WTC11 (cell line): Measurements from ENCODE around the gene WDR33. TPM values are rescaled to one million over a fixed set of nuclear protein-coding genes. Genes with fewer than 3 reads are reported as not detected.

Source experiments
- FOXJ3 ChIP-seq: sonication (generic); formaldehyde crosslinking; IDR thresholded peaks from 2 replicates; pipeline ENCODE4 v1.9.0; 2021; ENCODE audit warnings: missing genetic modification reagents, mild to moderate bottlenecking, borderline replicate concordance
- NFE2L1 ChIP-seq: sonication (generic); formaldehyde crosslinking; IDR thresholded peaks from 2 replicates; pipeline ENCODE4 v1.8.1; 2023; ENCODE audit warnings: missing genetic modification reagents
- TP53 ChIP-seq: sonication (generic); formaldehyde crosslinking; IDR thresholded peaks from 2 replicates; pipeline ENCODE4 v1.8.1; 2023; ENCODE audit warnings: mild to moderate bottlenecking, missing genetic modification reagents
- ZBTB21 ChIP-seq: sonication (generic); formaldehyde crosslinking; IDR thresholded peaks from 2 replicates; pipeline ENCODE4 v1.8.1; 2023; ENCODE audit warnings: mild to moderate bottlenecking, missing genetic modification reagents, borderline replicate concordance
- ZNF263 ChIP-seq: sonication (generic); formaldehyde crosslinking; IDR thresholded peaks from 2 replicates; pipeline ENCODE4 v1.8.1; 2022; ENCODE audit warnings: low read depth, mild to moderate bottlenecking, moderate library complexity, missing genetic modification reagents
- total RNA-seq: library from RNA; stranded (reverse); gene quantifications from 3 replicates; pipeline ENCODE4 v1.2.3, GENCODE V29; 2021
- TF ChIP-seq, protein P1 (sequence below): sonication (generic); formaldehyde crosslinking; conservative IDR thresholded peaks from 2 replicates; pipeline ENCODE4 v1.8.1; 2022; ENCODE audit warnings: mild to moderate bottlenecking, missing genetic modification reagents
- TF ChIP-seq, protein P2 (sequence below): sonication (generic); formaldehyde crosslinking; IDR thresholded peaks from 2 replicates; pipeline ENCODE4 v1.8.0; 2023; ENCODE audit warnings: missing genetic modification reagents, mild to moderate bottlenecking, borderline replicate concordance
- TF ChIP-seq, protein P3 (sequence below): fragments of 250-450 bp; sonication (Bioruptor Pico); IDR thresholded peaks from 2 replicates; pipeline ENCODE4 v1.8.0; 2021; ENCODE audit warnings: mild to moderate bottlenecking

Gene WDR33
- total RNA-seq, 1 experiment from 2014 or later = 67.1 TPM

DNA sequence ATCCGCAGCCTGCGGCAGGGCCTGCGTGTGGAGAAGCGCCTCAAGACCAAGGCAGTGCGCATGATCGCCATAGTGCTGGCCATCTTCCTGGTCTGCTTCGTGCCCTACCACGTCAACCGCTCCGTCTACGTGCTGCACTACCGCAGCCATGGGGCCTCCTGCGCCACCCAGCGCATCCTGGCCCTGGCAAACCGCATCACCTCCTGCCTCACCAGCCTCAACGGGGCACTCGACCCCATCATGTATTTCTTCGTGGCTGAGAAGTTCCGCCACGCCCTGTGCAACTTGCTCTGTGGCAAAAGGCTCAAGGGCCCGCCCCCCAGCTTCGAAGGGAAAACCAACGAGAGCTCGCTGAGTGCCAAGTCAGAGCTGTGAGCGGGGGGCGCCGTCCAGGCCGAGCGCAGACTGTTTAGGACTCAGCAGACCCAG is 159.6 kb downstream of the WDR33 start (continued):
- TF ChIP-seq ZBTB21 (CRISPR knock-in tag) (no peak), ZNF263 (no peak), FOXJ3 (CRISPR knock-in tag) (no peak), TP53 (CRISPR knock-in tag) (no peak), NFE2L1 (CRISPR knock-in tag) (no peak)
- TF ChIP-seq, protein P1, sequence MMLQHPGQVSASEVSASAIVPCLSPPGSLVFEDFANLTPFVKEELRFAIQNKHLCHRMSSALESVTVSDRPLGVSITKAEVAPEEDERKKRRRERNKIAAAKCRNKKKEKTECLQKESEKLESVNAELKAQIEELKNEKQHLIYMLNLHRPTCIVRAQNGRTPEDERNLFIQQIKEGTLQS (CRISPR knock-in tag) = no peak
- TF ChIP-seq, protein P2, sequence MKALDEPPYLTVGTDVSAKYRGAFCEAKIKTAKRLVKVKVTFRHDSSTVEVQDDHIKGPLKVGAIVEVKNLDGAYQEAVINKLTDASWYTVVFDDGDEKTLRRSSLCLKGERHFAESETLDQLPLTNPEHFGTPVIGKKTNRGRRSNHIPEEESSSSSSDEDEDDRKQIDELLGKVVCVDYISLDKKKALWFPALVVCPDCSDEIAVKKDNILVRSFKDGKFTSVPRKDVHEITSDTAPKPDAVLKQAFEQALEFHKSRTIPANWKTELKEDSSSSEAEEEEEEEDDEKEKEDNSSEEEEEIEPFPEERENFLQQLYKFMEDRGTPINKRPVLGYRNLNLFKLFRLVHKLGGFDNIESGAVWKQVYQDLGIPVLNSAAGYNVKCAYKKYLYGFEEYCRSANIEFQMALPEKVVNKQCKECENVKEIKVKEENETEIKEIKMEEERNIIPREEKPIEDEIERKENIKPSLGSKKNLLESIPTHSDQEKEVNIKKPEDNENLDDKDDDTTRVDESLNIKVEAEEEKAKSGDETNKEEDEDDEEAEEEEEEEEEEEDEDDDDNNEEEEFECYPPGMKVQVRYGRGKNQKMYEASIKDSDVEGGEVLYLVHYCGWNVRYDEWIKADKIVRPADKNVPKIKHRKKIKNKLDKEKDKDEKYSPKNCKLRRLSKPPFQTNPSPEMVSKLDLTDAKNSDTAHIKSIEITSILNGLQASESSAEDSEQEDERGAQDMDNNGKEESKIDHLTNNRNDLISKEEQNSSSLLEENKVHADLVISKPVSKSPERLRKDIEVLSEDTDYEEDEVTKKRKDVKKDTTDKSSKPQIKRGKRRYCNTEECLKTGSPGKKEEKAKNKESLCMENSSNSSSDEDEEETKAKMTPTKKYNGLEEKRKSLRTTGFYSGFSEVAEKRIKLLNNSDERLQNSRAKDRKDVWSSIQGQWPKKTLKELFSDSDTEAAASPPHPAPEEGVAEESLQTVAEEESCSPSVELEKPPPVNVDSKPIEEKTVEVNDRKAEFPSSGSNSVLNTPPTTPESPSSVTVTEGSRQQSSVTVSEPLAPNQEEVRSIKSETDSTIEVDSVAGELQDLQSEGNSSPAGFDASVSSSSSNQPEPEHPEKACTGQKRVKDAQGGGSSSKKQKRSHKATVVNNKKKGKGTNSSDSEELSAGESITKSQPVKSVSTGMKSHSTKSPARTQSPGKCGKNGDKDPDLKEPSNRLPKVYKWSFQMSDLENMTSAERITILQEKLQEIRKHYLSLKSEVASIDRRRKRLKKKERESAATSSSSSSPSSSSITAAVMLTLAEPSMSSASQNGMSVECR = no peak
- TF ChIP-seq, protein P3, sequence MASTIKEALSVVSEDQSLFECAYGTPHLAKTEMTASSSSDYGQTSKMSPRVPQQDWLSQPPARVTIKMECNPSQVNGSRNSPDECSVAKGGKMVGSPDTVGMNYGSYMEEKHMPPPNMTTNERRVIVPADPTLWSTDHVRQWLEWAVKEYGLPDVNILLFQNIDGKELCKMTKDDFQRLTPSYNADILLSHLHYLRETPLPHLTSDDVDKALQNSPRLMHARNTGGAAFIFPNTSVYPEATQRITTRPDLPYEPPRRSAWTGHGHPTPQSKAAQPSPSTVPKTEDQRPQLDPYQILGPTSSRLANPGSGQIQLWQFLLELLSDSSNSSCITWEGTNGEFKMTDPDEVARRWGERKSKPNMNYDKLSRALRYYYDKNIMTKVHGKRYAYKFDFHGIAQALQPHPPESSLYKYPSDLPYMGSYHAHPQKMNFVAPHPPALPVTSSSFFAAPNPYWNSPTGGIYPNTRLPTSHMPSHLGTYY (CRISPR knock-in tag) = no peak

Other genes with a start within 250 kb of the WDR33 start
- not detected in 3 replicates for gene GPR17, start 165.0 kb downstream of the WDR33 start, total RNA-seq
- 1.9 to 2.5 TPM (median 2.4 TPM) in 3 replicates for gene LIMS2, start 135.6 kb downstream of the WDR33 start, total RNA-seq
- gene SFT2D3, start 109.7 kb downstream of the WDR33 start, total RNA-seq = 9.2 to 10.5 TPM (median 9.8 TPM) in 3 replicates
- gene POLR2D, start 47.0 kb upstream of the WDR33 start, total RNA-seq = 74.8 to 76.8 TPM (median 75.4 TPM) in 3 replicates
- gene AMMECR1L, start 74.8 kb upstream of the WDR33 start, total RNA-seq = 17.9 to 18.1 TPM (median 18.1 TPM) in 3 replicates
- gene SAP130, start 216.9 kb upstream of the WDR33 start, total RNA-seq = 41.3 to 47.9 TPM (median 45.6 TPM) in 3 replicates